Hematopoietic multipotent progenitor cell treated with erythropoietin and hydrocortisone succinate and interleukin-3 and kit ligand, for 15 days (in vitro differentiated cells): Measurements from ENCODE around the gene MCM7.
A peak's percentile ranks its signal among the peaks of the same experiment; 100 is the strongest.
"Not testable (repeated sequence)": the region's sequence is repeated elsewhere in the genome, so short reads cannot be mapped to it uniquely, and the experiment has no call there.

Source experiments
- DNase-seq: peaks from one replicate; pipeline ENCODE4 v3.0.0-alpha.2; 2015; ENCODE audit warnings: low spot score

The MCM7 gene

GRCh38 chr7:100101016-100101862 lies at the start of gene MCM7, which contains the start of gene AP4M1:
Gene MCM7, minus strand, starts transcription at chr7:100101397. Its CDS starts 103 bp downstream, at chr7:100101294.
Gene AP4M1, plus strand, starts transcription at chr7:100101643. Its CDS starts 72 bp downstream, at chr7:100101715.
- DNase-seq: peak; percentile 97

- peak; percentile 99 for DNase-seq
These were observed 47.5 kb upstream of the MCM7 start, which contains the start of gene LAMTOR4 for GRCh38 chr7:100148559-100149328. Gene LAMTOR4, plus strand, starts transcription at chr7:100148918. Its CDS starts 55 bp downstream, at chr7:100148973.

- DNase-seq: no peak
These were observed 47.0 kb upstream of the MCM7 start for GRCh38 chr7:100148225-100148558.

GRCh38 chr7:100147278-100147677 lies 46.1 kb upstream of the MCM7 start:
- DNase-seq: no peak

GRCh38 chr7:100146350-100146749 lies 45.2 kb upstream of the MCM7 start:
- not testable (repeated sequence) for DNase-seq

- no peak for DNase-seq
These were observed 41.3 kb upstream of the MCM7 start for GRCh38 chr7:100142461-100142860.

GRCh38 chr7:100141555-100141949 lies 40.4 kb upstream of the MCM7 start:
- DNase-seq: no peak

- no peak for DNase-seq
These were observed 36.9 kb upstream of the MCM7 start for GRCh38 chr7:100137851-100138760.

GRCh38 chr7:100132697-100133151 lies 31.5 kb upstream of the MCM7 start:
- peak; percentile 64 for DNase-seq

GRCh38 chr7:100132126-100132525 lies 30.9 kb upstream of the MCM7 start:
- DNase-seq: no peak

GRCh38 chr7:100130608-100131453 lies 29.6 kb upstream of the MCM7 start:
- peak; percentile 83 for DNase-seq

GRCh38 chr7:100130220-100130607 lies 29.0 kb upstream of the MCM7 start:
- DNase-seq: not testable (repeated sequence)

- no peak for DNase-seq
These were observed 27.4 kb upstream of the MCM7 start for GRCh38 chr7:100128637-100128963.

GRCh38 chr7:100127866-100128636 lies 26.9 kb upstream of the MCM7 start:
- no peak for DNase-seq

- DNase-seq: peak; percentile 93
These were observed 26.0 kb upstream of the MCM7 start, which contains the start of gene MBLAC1 for GRCh38 chr7:100126931-100127865. Gene MBLAC1, plus strand, starts transcription at chr7:100126967. Its CDS starts 429 bp downstream, at chr7:100127396.

GRCh38 chr7:100126239-100126930 lies 25.2 kb upstream of the MCM7 start:
- no peak for DNase-seq

GRCh38 chr7:100124301-100125230 lies 23.4 kb upstream of the MCM7 start:
- peak; percentile 45 for DNase-seq
